GM23338 (cell line): ENCODE measurements around the gene PKD1L1.

ENCODE experiments used
- CTCF ChIP-seq, 2 experiments: fragments of 200-600 bp in 1 of 2; sonication (generic) in 1 of 2; conservative IDR thresholded peaks; 2 replicates each; pipeline versions ENCODE4 v1.5.1 to v1.6.1; 2016 to 2017; ENCODE audit warnings: antibody characterized with exemption in 2 of 2, low read depth in 2 of 2, mild to moderate bottlenecking in 2 of 2, moderate library complexity in 1 of 2
- JUNB ChIP-seq: IDR thresholded peaks from one replicate; pipeline ENCODE4 v1.6.1; 2016; ENCODE audit warnings: antibody characterized with exemption; ENCODE audit not compliant: unreplicated experiment

- TF ChIP-seq JUNB: no peak
- TF ChIP-seq CTCF (conservative IDR thresholded peaks at IDR 0.05; ENCODE audit: low read depth in 2 of 2): no peak
Measured at GRCh38 chr7:47889723-47890122, 58.5 kb downstream of the PKD1L1 start.
